AG04449 (cell line): Measurements from ENCODE around the gene OPTC.

ENCODE experiments used
- CTCF ChIA-PET: fragments of 350-600 bp; formaldehyde crosslinking; extraction: SDS; loops from one replicate; lab custom pipeline; 2021; ENCODE audit warnings: antibody characterized with exemption; lab: Yijun Ruan, JAX
- POLR2A ChIA-PET: fragments of 400-600, 350-600 bp; formaldehyde crosslinking; extraction: SDS; loops from one replicate; lab custom pipeline; 2020; ENCODE audit warnings: antibody characterized with exemption, inconsistent platforms; lab: Yijun Ruan, JAX
- DNase-seq: peaks from one replicate; pipeline ENCODE4 v3.0.0-alpha.2; 2010; ENCODE audit warnings: low read depth, low spot score
- H3K4me3 ChIP-seq: 2 replicates; pipeline ENCODE4 v1.5.1; 2011; ENCODE audit warnings: low read depth, mild to moderate bottlenecking, control low read depth, low read length
- TF ChIP-seq, protein P1 (sequence below): IDR thresholded peaks from one replicate; pipeline ENCODE4 v1.5.1; 2011; ENCODE audit warnings: mild to moderate bottlenecking, moderate library complexity, low read length, control low read depth, inconsistent platforms; ENCODE audit not compliant: insufficient read depth; ENCODE audit errors: missing control alignments

The OPTC gene

DNA sequence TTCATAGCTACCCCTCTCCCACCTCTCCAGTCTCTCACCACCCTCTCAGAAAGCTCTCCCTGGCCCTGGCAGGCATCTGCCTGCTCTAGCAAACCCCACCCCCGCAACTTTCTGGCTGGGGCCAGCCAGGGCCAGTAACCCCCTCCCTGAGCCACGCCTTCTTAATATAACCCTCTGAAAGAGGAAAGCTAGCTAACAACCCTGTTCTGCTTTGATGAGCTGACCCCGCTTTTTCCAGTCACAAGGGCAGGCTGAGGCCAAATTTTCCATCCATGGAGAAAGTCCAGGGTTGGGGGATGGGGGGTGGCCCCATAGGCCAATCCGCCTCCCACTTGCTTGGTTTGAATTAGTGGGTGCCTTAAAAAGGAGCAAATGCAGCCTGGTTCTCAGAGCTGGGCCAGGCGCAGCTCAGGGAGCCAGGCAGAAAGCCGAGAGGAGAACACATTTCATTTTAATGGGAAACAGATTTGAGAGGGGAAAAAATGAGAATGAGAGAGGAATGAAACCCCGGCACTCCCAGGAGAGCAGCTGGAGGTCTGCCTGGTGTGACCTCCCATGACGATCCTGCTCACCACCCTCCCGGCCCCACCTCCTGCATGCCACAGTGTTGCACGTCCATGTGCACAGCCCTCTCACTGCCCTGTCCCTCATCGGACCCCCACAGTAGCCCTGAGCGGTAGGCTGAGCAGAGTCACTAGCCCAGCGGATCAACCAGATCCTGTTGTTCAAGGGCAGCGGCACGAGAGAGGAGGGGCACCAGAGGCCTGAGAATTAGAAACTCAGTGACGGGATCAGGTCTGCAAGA, 62.3 kb downstream of the OPTC start:
- ChIA-PET CTCF (interaction anchor here (0.9 to 1.8 kb wide), 7 partner anchors 51 to 213 kb away, joined by 3 to 7 read pairs (median 3); partner anchors contain the start of gene OPTC), POLR2A (interaction anchor here (0.7 to 2.7 kb wide), 10 partner anchors 13 to 118 kb away, joined by 3 to 15 read pairs (median 4); partner anchors contain the start of gene ATP2B4)
- peak overlapping the region; percentile 48 for H3K4me3 ChIP-seq
- TF ChIP-seq, protein P1, sequence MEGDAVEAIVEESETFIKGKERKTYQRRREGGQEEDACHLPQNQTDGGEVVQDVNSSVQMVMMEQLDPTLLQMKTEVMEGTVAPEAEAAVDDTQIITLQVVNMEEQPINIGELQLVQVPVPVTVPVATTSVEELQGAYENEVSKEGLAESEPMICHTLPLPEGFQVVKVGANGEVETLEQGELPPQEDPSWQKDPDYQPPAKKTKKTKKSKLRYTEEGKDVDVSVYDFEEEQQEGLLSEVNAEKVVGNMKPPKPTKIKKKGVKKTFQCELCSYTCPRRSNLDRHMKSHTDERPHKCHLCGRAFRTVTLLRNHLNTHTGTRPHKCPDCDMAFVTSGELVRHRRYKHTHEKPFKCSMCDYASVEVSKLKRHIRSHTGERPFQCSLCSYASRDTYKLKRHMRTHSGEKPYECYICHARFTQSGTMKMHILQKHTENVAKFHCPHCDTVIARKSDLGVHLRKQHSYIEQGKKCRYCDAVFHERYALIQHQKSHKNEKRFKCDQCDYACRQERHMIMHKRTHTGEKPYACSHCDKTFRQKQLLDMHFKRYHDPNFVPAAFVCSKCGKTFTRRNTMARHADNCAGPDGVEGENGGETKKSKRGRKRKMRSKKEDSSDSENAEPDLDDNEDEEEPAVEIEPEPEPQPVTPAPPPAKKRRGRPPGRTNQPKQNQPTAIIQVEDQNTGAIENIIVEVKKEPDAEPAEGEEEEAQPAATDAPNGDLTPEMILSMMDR, result no peak
- DNase-seq, result peak; percentile 75

DNA sequence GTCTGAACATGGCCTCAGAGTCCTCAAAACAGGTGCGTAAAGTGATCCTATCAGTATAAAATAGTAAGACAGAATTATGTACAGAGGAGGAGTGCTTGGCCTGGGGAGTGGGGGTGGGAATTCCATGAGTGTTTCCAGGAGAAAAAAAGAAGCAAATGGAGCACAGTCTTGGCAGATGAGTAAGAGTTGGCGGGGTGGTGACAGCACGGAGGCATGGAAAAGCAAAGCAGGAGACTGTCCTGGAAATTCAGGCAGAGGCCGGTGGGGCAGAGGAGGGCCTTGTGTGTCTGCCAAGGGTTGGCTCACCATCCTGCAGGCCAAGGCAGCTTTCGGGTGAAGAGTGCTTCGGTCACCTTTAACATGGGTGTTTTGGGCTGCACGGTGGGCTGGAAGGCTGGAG, 63.4 kb downstream of the OPTC start:
- TF ChIP-seq, protein P1, result no peak
- DNase-seq, result peak; percentile 75
- CTCF ChIA-PET, result interaction anchor here (1.0 to 1.8 kb wide), 2 partner anchors 53 to 144 kb away, joined by 3 to 7 read pairs; no protein-coding TSS in a partner anchor
- POLR2A ChIA-PET, result interaction anchor here (0.5 to 2.7 kb wide), 7 partner anchors 13 to 110 kb away, joined by 3 to 17 read pairs (median 8); partner anchors contain the start of gene ATP2B4
- peak overlapping the region; percentile 37 for H3K4me3 ChIP-seq

DNA sequence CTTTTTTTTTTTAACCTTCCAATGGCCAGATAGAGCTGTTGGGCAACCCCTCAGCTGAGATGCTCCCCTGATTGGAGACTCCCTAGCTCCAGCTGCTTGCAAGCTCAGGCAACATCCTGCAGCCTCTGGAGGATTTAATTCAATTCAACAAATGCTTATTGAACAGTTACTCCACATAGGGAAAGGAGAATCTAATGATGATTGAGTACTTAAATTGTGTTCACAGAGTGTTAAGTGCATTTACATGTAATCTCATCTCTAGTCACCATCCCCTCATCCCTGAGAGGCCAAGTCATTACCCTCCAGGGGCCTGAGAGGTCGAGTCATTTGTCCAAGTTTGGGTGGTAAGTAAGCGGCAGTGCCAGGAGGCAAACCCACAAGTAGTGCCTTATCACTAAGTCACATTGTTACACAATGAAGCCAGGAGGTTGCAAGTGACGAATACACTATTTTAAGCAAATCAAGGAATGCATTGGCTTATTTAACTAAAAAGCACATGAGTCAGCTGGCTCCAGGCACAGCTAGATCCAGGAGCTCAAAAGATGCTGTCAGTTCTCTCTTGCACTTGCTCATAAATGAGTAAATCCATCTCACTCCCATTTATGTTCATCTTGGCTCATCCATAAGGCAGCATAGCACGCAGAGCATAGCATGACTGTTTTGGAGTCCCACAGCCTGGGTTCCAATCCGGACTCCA, 64.3 kb downstream of the OPTC start:
- ChIA-PET POLR2A (interaction anchor here (1.0 to 2.4 kb wide), 9 partner anchors 10 to 109 kb away, joined by 3 to 17 read pairs (median 5); partner anchors contain the start of gene ATP2B4), CTCF (interaction anchor here (1.0 kb wide), 1 partner anchor 48 kb away, joined by 3 read pairs; no protein-coding TSS in a partner anchor)
- TF ChIP-seq, protein P1, result no peak
- peak; percentile 99 for DNase-seq
- H3K4me3 ChIP-seq, result no peak overlapping the region; the same call in 1 of the 2 replicates
